GM23338 (cell line): ENCODE results near the gene GJD2.

Experiments
- CREB1 ChIP-seq: fragments of 250-450 bp; sonication (Bioruptor Pico); IDR thresholded peaks from 2 replicates; pipeline ENCODE4 v1.5.0; 2020; ENCODE audit warnings: low read depth, mild to moderate bottlenecking, moderate library complexity
- CTCF ChIP-seq, 2 experiments: fragments of 200-600 bp in 1 of 2; sonication (generic) in 1 of 2; conservative IDR thresholded peaks; 2 replicates each; pipeline versions ENCODE4 v1.5.1 to v1.6.1; 2016 to 2017; ENCODE audit warnings: antibody characterized with exemption in 2 of 2, low read depth in 2 of 2, mild to moderate bottlenecking in 2 of 2, moderate library complexity in 1 of 2
- ETS1 ChIP-seq: IDR thresholded peaks from 2 replicates; pipeline ENCODE4 v1.6.1; 2016; ENCODE audit warnings: antibody characterized with exemption
- EZH2 ChIP-seq: fragments of 200-600 bp; sonication (generic); IDR thresholded peaks from one replicate; pipeline ENCODE4 v1.8.0; 2017; ENCODE audit warnings: antibody characterized with exemption, mild to moderate bottlenecking, low read depth; ENCODE audit not compliant: unreplicated experiment
- EZH2phosphoT487 ChIP-seq: fragments of 200-600 bp; sonication (generic); IDR thresholded peaks from one replicate; pipeline ENCODE4 v1.8.1; 2018; ENCODE audit warnings: antibody characterized with exemption; ENCODE audit not compliant: unreplicated experiment
- JUNB ChIP-seq: IDR thresholded peaks from one replicate; pipeline ENCODE4 v1.6.1; 2016; ENCODE audit warnings: antibody characterized with exemption; ENCODE audit not compliant: unreplicated experiment
- NANOG ChIP-seq: IDR thresholded peaks from 2 replicates; pipeline ENCODE4 v1.6.1; 2016; ENCODE audit warnings: antibody characterized with exemption, borderline replicate concordance
- POLR2AphosphoS5 ChIP-seq: IDR thresholded peaks from 2 replicates; pipeline ENCODE4 v1.6.1; 2016; ENCODE audit warnings: antibody characterized with exemption, low read depth
- REST ChIP-seq: IDR thresholded peaks from one replicate; pipeline ENCODE4 v1.6.1; 2018; ENCODE audit warnings: antibody characterized with exemption; ENCODE audit not compliant: unreplicated experiment
- STAT1 ChIP-seq: IDR thresholded peaks from one replicate; pipeline ENCODE4 v1.6.1; 2016; ENCODE audit warnings: antibody characterized with exemption; ENCODE audit not compliant: unreplicated experiment
- ZNF114 ChIP-seq: fragments of 250-450 bp; sonication (Bioruptor Pico); IDR thresholded peaks from 2 replicates; pipeline ENCODE4 v1.5.0; 2020; ENCODE audit warnings: mild to moderate bottlenecking, moderate library complexity
- ZNF331 ChIP-seq: fragments of 250-450 bp; sonication (Bioruptor Pico); IDR thresholded peaks from 2 replicates; pipeline ENCODE4 v1.5.0; 2020; ENCODE audit warnings: low read depth, mild to moderate bottlenecking, moderate library complexity
- TF ChIP-seq, protein P1 (sequence below): fragments of 250-450 bp; sonication (Bioruptor Pico); IDR thresholded peaks from 2 replicates; pipeline ENCODE4 v1.5.0; 2020; ENCODE audit warnings: mild to moderate bottlenecking, moderate library complexity

GRCh38 chr15:34783431-34783830, 28.6 kb upstream of the GJD2 start:
- TF ChIP-seq EZH2 = no peak
- TF ChIP-seq POLR2AphosphoS5 = no peak
- no peak for TF ChIP-seq CTCF (conservative IDR thresholded peaks at IDR 0.05; ENCODE audit: low read depth in 2 of 2)
- no peak for TF ChIP-seq EZH2phosphoT487
- no peak for TF ChIP-seq NANOG
- no peak for TF ChIP-seq CREB1 (CRISPR knock-in tag)
- no peak for TF ChIP-seq JUNB
- TF ChIP-seq ZNF114 (CRISPR knock-in tag) = no peak
- TF ChIP-seq ZNF331 (CRISPR knock-in tag) = no peak
- TF ChIP-seq REST = no peak
- TF ChIP-seq ETS1 = no peak
- TF ChIP-seq, protein P1, sequence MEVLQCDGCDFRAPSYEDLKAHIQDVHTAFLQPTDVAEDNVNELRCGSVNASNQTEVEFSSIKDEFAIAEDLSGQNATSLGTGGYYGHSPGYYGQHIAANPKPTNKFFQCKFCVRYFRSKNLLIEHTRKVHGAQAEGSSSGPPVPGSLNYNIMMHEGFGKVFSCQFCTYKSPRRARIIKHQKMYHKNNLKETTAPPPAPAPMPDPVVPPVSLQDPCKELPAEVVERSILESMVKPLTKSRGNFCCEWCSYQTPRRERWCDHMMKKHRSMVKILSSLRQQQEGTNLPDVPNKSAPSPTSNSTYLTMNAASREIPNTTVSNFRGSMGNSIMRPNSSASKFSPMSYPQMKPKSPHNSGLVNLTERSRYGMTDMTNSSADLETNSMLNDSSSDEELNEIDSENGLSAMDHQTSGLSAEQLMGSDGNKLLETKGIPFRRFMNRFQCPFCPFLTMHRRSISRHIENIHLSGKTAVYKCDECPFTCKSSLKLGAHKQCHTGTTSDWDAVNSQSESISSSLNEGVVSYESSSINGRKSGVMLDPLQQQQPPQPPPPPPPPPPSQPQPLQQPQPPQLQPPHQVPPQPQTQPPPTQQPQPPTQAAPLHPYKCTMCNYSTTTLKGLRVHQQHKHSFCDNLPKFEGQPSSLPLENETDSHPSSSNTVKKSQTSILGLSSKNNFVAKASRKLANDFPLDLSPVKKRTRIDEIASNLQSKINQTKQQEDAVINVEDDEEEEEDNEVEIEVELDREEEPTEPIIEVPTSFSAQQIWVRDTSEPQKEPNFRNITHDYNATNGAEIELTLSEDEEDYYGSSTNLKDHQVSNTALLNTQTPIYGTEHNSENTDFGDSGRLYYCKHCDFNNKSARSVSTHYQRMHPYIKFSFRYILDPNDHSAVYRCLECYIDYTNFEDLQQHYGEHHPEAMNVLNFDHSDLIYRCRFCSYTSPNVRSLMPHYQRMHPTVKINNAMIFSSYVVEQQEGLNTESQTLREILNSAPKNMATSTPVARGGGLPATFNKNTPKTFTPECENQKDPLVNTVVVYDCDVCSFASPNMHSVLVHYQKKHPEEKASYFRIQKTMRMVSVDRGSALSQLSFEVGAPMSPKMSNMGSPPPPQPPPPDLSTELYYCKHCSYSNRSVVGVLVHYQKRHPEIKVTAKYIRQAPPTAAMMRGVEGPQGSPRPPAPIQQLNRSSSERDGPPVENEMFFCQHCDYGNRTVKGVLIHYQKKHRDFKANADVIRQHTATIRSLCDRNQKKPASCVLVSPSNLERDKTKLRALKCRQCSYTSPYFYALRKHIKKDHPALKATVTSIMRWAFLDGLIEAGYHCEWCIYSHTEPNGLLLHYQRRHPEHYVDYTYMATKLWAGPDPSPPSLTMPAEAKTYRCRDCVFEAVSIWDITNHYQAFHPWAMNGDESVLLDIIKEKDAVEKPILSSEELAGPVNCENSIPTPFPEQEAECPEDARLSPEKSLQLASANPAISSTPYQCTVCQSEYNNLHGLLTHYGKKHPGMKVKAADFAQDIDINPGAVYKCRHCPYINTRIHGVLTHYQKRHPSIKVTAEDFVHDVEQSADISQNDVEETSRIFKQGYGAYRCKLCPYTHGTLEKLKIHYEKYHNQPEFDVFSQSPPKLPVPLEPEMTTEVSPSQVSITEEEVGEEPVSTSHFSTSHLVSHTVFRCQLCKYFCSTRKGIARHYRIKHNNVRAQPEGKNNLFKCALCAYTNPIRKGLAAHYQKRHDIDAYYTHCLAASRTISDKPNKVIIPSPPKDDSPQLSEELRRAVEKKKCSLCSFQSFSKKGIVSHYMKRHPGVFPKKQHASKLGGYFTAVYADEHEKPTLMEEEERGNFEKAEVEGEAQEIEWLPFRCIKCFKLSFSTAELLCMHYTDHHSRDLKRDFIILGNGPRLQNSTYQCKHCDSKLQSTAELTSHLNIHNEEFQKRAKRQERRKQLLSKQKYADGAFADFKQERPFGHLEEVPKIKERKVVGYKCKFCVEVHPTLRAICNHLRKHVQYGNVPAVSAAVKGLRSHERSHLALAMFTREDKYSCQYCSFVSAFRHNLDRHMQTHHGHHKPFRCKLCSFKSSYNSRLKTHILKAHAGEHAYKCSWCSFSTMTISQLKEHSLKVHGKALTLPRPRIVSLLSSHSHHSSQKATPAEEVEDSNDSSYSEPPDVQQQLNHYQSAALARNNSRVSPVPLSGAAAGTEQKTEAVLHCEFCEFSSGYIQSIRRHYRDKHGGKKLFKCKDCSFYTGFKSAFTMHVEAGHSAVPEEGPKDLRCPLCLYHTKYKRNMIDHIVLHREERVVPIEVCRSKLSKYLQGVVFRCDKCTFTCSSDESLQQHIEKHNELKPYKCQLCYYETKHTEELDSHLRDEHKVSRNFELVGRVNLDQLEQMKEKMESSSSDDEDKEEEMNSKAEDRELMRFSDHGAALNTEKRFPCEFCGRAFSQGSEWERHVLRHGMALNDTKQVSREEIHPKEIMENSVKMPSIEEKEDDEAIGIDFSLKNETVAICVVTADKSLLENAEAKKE = no peak
- no peak for TF ChIP-seq STAT1
